ENCODE measurements around the gene FCMR. TPM values are rescaled to one million over a fixed set of nuclear protein-coding genes. Genes with fewer than 3 reads are reported as not detected.

Gene FCMR
- total and polyA plus RNA-seq, 9 of the 15 experiments (the other 6 are each of a cell fraction or from before 2014, with no cell fraction given), result 0.11 to 0.82 (median 0.20) TPM; not detected in 5

DNA sequence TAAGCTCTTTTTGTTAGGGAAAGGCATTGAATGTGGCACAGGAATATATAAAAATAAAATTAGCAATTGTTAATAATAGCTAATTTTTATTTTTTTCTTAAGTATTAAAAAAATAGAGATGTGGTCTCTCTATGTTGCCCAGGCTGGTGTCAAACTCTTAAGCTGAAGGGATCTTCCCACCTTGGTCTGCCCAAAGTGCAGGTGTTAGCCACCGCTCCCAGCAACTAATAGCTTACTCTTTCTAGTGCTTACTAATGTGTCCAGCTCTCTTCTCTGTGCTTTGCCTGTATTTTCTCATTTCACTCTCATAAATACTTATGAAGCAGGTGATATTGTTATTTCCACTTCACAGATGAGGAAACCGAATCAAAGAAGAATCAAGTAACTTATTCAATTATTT, 37.9 kb downstream of the FCMR start:
- Histone ChIP-seq H3K79me2 (ENCODE audit: control insufficient read depth, insufficient read depth, low read length) (no peaks in the 10 kb centered on the region), H2AFZ (ENCODE audit: low read depth, low read length) (no peak overlapping the region), H3K9me3 (replicated peaks; ENCODE audit: control insufficient read depth, insufficient read depth, low read depth, low read length) (no peaks in the 10 kb centered on the region), H3K36me3 (ENCODE audit: control insufficient read depth, insufficient read depth, low read length) (no peaks in the 10 kb centered on the region), H3K4me1 (replicated peaks in 1 of 2; ENCODE audit: control insufficient read depth in 2 of 2, insufficient read depth in 2 of 2, low read length in 2 of 2) (no peaks in the 10 kb centered on the region), H3K9ac (ENCODE audit: insufficient read depth in 1 of 2, low read depth in 2 of 2, low read length in 2 of 2) (no peak overlapping the region), H3K4me3 (no peak overlapping the region), H3K27ac (ENCODE audit: extremely low read depth, low read depth, low read length) (no peak overlapping the region), H3K4me2 (ENCODE audit: insufficient read depth, low read length) (no peak overlapping the region), H3K9me1 (ENCODE audit: control insufficient read depth, insufficient read depth, low read length) (no peaks in the 10 kb centered on the region), H4K20me1 (replicated peaks; ENCODE audit: control insufficient read depth, insufficient read depth, low read length) (no peaks in the 10 kb centered on the region), H3K27me3 (ENCODE audit: control insufficient read depth in 2 of 2, insufficient read depth in 2 of 2, low read length in 2 of 2) (peaks cover 13 to 14% of the 10 kb centered on the region in 2 experiments; a peak in 4 of 5 replicates)
- TF ChIP-seq ZBTB40 (IDR thresholded peaks at IDR 0.05) (no peak), ZBTB40 (CRISPR knock-in tag; IDR thresholded peaks at IDR 0.05) (no peak)
- ATAC-seq (no peak), FAIRE-seq (no peak), DNase-seq (ENCODE audit: extremely low read depth in 1 of 4, low spot score in 3 of 4) (no peak)
- in situ Hi-C loops (cut with MboI) (no loop called here), intact Hi-C loops (cut with micrococcal nuclease) (no loop called here)
- ChIA-PET CTCF (ENCODE audit: low intra/inter-chr PET ratio) (interaction anchor here (0.6 kb wide), 1 partner anchor 12 kb away, joined by 3 read pairs; no protein-coding TSS in a partner anchor), POLR2A (interaction anchor here (0.6 to 1.5 kb wide), 7 partner anchors 9 to 427 kb away, joined by 3 to 6 read pairs (median 3); no protein-coding TSS in a partner anchor)
- BruUV-seq (replicated peaks), result no TSS peak
- WGBS (ENCODE audit: insufficient coverage, low coverage, missing lambda C conversion rate), result 0% methylated on average over 2 of the region's 2 CpGs

Data from K562 (cell line).